Measurements from ENCODE around the gene MAP7D3. TPM values are rescaled to one million over a fixed set of nuclear protein-coding genes. Genes with fewer than 3 reads are reported as not detected.

Gene MAP7D3
- total RNA-seq, 4 donors from 2014 or later, result 4.3 to 10.2 (median 7.6) TPM

DNA sequence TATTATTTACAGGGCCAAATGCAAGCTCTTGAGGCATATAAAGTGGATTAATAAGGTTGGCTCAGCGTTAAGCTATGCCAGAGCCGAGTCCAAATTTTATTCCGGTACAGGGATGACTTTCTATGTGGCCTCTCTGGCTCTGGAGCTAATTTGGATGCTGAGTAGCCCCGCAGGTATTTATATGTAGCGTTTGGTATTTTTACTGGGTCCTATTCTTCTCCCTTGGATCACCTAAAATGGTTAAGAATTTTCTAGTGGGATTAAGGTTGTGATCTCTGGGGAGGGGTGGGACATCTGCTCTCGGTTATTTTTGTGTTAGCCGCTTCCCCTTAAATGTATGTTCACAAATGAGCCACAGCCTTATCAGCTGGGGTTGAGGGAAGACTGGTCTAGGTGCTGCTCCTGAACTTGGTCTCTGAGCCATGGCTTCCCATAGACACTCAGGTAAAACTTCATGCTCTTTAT is 54.5 kb downstream of the MAP7D3 start:
- WGBS, result 77% methylated on average over 7 of the region's 7 CpGs
- H3K27ac ChIP-seq, result no peak overlapping the region
- no peaks in the 10 kb centered on the region for H3K9me3 ChIP-seq
- H3K36me3 ChIP-seq, result no peaks in the 10 kb centered on the region
- TF ChIP-seq POLR2A (IDR thresholded peaks at IDR 0.05), result no peak
- no peak for TF ChIP-seq POLR2AphosphoS5 (IDR thresholded peaks at IDR 0.05)
- TF ChIP-seq, protein P1, sequence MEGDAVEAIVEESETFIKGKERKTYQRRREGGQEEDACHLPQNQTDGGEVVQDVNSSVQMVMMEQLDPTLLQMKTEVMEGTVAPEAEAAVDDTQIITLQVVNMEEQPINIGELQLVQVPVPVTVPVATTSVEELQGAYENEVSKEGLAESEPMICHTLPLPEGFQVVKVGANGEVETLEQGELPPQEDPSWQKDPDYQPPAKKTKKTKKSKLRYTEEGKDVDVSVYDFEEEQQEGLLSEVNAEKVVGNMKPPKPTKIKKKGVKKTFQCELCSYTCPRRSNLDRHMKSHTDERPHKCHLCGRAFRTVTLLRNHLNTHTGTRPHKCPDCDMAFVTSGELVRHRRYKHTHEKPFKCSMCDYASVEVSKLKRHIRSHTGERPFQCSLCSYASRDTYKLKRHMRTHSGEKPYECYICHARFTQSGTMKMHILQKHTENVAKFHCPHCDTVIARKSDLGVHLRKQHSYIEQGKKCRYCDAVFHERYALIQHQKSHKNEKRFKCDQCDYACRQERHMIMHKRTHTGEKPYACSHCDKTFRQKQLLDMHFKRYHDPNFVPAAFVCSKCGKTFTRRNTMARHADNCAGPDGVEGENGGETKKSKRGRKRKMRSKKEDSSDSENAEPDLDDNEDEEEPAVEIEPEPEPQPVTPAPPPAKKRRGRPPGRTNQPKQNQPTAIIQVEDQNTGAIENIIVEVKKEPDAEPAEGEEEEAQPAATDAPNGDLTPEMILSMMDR (IDR thresholded peaks at IDR 0.05), result no peak
- no peak for TF ChIP-seq EP300 (IDR thresholded peaks at IDR 0.05)
- DNase-seq (ENCODE audit: low spot score in 2 of 2), result no peak
- no peak overlapping the region for H3K4me3 ChIP-seq
- H3K27me3 ChIP-seq, result no peaks in the 10 kb centered on the region
- H3K4me1 ChIP-seq, result peaks cover 11% of the 10 kb centered on the region

DNA sequence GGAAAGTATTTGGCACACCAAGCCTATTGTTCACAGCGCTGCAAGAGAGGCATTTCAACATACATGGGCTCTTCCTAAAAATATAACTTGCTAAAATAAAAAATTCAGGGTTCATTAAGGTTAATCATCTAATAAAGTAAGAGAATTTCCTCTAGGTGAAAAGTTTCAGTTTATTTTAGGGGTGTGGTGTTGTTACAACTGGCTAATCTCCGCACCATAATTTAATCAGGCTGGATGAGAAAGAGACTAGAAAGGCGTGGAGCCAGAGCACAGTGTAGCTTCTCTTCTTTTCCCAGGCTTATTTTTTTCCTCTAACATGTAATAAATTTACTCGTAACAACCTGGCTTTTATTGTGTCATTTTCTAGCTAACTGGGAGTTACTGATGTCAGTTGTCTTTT is 56.0 kb downstream of the MAP7D3 start:
- 43% methylated on average over 4 of the region's 4 CpGs for WGBS
- Histone ChIP-seq H3K4me3 (no peak overlapping the region), H3K9me3 (no peaks in the 10 kb centered on the region), H3K36me3 (no peaks in the 10 kb centered on the region), H3K27ac (no peak overlapping the region), H3K27me3 (no peaks in the 10 kb centered on the region), H3K4me1 (peaks cover 11% of the 10 kb centered on the region)
- TF ChIP-seq POLR2A (IDR thresholded peaks at IDR 0.05) (no peak), EP300 (IDR thresholded peaks at IDR 0.05) (no peak), POLR2AphosphoS5 (IDR thresholded peaks at IDR 0.05) (no peak)
- TF ChIP-seq, protein P1 (IDR thresholded peaks at IDR 0.05), result no peak
- no peak for DNase-seq (ENCODE audit: low spot score in 2 of 2)

DNA sequence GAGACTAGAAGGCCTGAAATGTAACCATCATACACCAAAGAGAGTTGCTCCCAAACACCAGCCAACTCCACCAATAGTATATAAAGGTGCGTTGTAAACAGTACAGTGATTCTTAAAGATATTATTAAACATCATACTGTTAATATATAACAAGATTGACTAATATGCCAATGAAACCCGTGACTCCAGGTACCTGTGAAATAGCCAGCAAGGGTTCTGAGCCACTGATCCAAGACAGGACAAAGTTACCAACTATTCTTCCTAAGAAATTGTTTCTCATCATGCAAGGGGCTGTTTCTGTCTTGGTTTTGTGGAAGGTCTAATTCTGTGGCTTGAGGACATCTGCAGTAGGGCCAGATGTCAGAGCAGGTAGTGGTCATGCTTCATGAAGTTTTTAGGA is 56.7 kb downstream of the MAP7D3 start:
- DNase-seq (ENCODE audit: low spot score in 2 of 2), result no peak
- no peak for TF ChIP-seq POLR2AphosphoS5 (IDR thresholded peaks at IDR 0.05)
- Histone ChIP-seq H3K4me1 (peaks cover 11% of the 10 kb centered on the region), H3K9me3 (no peaks in the 10 kb centered on the region), H3K27me3 (no peaks in the 10 kb centered on the region), H3K36me3 (no peaks in the 10 kb centered on the region), H3K27ac (no peak overlapping the region), H3K4me3 (no peak overlapping the region)
- WGBS, result 75% methylated on average over 2 of the region's 2 CpGs

DNA sequence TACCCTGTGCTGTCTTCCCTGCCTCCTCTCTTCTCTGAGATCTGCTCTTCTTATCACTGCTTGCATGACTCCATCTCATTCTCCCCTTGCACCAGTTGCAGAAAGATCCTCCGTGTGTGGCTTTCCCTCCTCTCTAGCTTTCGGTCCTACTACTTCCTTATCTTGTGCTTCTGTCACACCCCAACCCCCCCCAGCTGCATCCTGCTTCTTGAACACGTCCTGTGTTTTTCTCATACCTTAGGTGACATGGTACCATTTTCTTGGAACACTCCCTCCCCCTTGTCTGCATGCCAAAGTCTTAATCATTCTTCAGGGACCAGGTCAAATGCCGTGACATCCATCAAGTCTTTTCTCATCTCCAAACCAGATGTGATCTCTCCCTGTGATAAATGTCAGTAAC is 57.4 kb downstream of the MAP7D3 start:
- TF ChIP-seq POLR2AphosphoS5 (IDR thresholded peaks at IDR 0.05) (no peak), EP300 (IDR thresholded peaks at IDR 0.05) (no peak), POLR2A (IDR thresholded peaks at IDR 0.05) (no peak)
- TF ChIP-seq, protein P1 (IDR thresholded peaks at IDR 0.05), result no peak
- Histone ChIP-seq H3K9me3 (no peaks in the 10 kb centered on the region), H3K36me3 (no peaks in the 10 kb centered on the region), H3K4me1 (peaks cover 11% of the 10 kb centered on the region), H3K27me3 (no peaks in the 10 kb centered on the region), H3K27ac (no peak overlapping the region), H3K4me3 (no peak overlapping the region)
- DNase-seq (ENCODE audit: low spot score in 2 of 2), result no peak
- WGBS, result 53% methylated on average over 4 of the region's 4 CpGs

DNA sequence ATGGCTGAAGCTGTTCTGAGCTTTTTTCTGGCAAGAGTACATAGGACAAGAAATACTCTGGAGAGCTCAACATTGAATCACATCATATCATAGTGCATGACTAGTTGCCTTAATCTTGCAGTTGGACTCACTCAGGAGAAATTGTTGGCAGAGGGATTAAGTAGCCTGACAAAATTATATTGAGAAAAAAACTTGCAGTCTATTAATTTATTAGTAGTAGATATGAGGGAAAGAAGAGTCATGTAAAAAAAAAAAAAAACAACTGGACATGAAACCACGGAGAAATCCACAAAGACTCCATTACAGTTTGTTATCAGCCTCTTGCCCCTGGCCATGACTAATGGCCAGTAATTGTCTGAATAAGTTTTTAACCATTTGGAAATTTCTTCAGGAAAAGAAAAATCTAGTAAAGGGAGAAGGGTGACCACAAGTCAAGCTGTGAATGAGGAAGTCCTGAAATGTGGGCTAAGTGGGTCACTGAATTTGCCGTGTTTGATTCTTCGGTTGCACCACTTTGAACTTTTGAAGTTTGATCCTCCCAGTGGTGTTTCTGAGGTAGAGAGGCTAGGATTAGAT is 58.3 kb downstream of the MAP7D3 start:
- H3K4me1 ChIP-seq, result peaks cover 11% of the 10 kb centered on the region
- H3K27ac ChIP-seq, result no peak overlapping the region
- TF ChIP-seq EP300 (IDR thresholded peaks at IDR 0.05) (no peak), POLR2A (IDR thresholded peaks at IDR 0.05) (no peak), POLR2AphosphoS5 (IDR thresholded peaks at IDR 0.05) (no peak)
- TF ChIP-seq, protein P1 (IDR thresholded peaks at IDR 0.05), result no peak

DNA sequence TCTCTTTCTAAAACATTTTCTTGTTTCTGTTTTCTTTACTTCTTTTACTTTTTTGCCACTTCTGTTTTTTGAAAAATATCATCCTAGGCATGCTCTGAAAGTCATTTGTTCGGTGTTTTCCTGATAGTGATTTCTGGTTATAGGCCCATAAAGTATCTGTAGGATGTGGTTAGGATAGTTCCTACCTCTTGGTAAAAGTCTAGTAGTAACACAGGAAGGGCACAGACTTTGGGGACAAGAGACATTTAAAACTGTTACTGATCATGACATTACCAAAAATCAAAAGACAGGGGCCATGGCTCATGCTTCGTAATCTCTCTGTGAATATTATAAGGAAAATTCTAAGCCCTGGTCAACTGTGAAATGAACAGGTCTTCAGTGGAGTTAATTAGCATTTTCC is 59.1 kb downstream of the MAP7D3 start:
- Histone ChIP-seq H3K27ac (peak overlapping the region; percentile 29), H3K9me3 (no peaks in the 10 kb centered on the region), H3K27me3 (no peaks in the 10 kb centered on the region), H3K36me3 (no peaks in the 10 kb centered on the region), H3K4me3 (no peak overlapping the region), H3K4me1 (peaks cover 11% of the 10 kb centered on the region)
- WGBS, result 83% methylated on average over 2 of the region's 2 CpGs
- no peak for DNase-seq (ENCODE audit: low spot score in 2 of 2)
- TF ChIP-seq EP300 (IDR thresholded peaks at IDR 0.05), result no peak
- no peak for TF ChIP-seq POLR2A (IDR thresholded peaks at IDR 0.05)
- TF ChIP-seq POLR2AphosphoS5 (IDR thresholded peaks at IDR 0.05), result no peak
- TF ChIP-seq, protein P1 (IDR thresholded peaks at IDR 0.05), result no peak

More for the DNA sequence above, 58.3 kb downstream of the MAP7D3 start:
- Histone ChIP-seq H3K9me3 (no peaks in the 10 kb centered on the region), H3K27me3 (no peaks in the 10 kb centered on the region), H3K4me3 (no peak overlapping the region), H3K36me3 (no peaks in the 10 kb centered on the region)
- no peak for DNase-seq (ENCODE audit: low spot score in 2 of 2)
- WGBS, result 65% methylated on average over 3 of the region's 3 CpGs

Data from suprapubic skin (tissue), 4 donors.